ENCODE measurements around the gene TBX4.

- TF ChIP-seq CTCF (conservative IDR thresholded peaks at IDR 0.05; ENCODE audit: low read length) (no peak), EZH2phosphoT487 (IDR thresholded peaks at IDR 0.05; ENCODE audit: borderline replicate concordance) (no peak)
Observed at GRCh38 chr17:61498042-61498994, 46.1 kb downstream of the TBX4 start.
